HEK293 (cell line): Measurements from ENCODE around the gene FIBCD1.

Experiments used
- REPIN1 ChIP-seq: fragments of 450-650 bp; formaldehyde crosslinking; IDR thresholded peaks from 2 replicates; pipeline ENCODE4 v1.5.1; 2017; ENCODE audit warnings: missing biosample characterization, missing genetic modification characterization, low read depth
- SALL2 ChIP-seq: fragments of 450-650 bp; formaldehyde crosslinking; IDR thresholded peaks from 2 replicates; pipeline ENCODE4 v1.5.0; 2017; ENCODE audit warnings: missing biosample characterization, mild to moderate bottlenecking, missing genetic modification characterization, borderline replicate concordance
- ZNF274 ChIP-seq, 2 experiments: fragments of 200-500 bp in 1 of 2; fragments of 450-650 bp in 1 of 2; sonication (Bioruptor generic) in 1 of 2; formaldehyde crosslinking in 1 of 2; IDR thresholded peaks; 2 replicates each; pipeline versions ENCODE4 v1.5.1 to v1.6.1; 2014 to 2016; ENCODE audit warnings: borderline replicate concordance in 1 of 2, inconsistent platforms in 1 of 2, low read length in 1 of 2, missing biosample characterization in 1 of 2, missing genetic modification characterization in 1 of 2
- ZNF302 ChIP-seq: fragments of 450-650 bp; formaldehyde crosslinking; IDR thresholded peaks from 2 replicates; pipeline ENCODE4 v1.5.1; 2016; ENCODE audit warnings: missing biosample characterization, missing genetic modification characterization, low read depth
- ZNF350 ChIP-seq: fragments of 450-650 bp; formaldehyde crosslinking; IDR thresholded peaks from 2 replicates; pipeline ENCODE4 v1.5.0; 2017; ENCODE audit warnings: missing biosample characterization, mild to moderate bottlenecking, missing genetic modification characterization
- ZNF366 ChIP-seq: fragments of 450-650 bp; formaldehyde crosslinking; conservative IDR thresholded peaks from 2 replicates; pipeline ENCODE4 v1.5.1; 2016; ENCODE audit warnings: missing biosample characterization, missing genetic modification characterization
- ZNF670 ChIP-seq: fragments of 450-650 bp; formaldehyde crosslinking; IDR thresholded peaks from 2 replicates; pipeline ENCODE4 v1.5.1; 2016; ENCODE audit warnings: missing biosample characterization, missing genetic modification characterization, low read depth
- ZNF776 ChIP-seq: fragments of 450-650 bp; formaldehyde crosslinking; IDR thresholded peaks from 2 replicates; pipeline ENCODE4 v1.5.0; 2017; ENCODE audit warnings: missing biosample characterization, missing genetic modification characterization, borderline replicate concordance
- ZSCAN30 ChIP-seq: fragments of 450-650 bp; IDR thresholded peaks from 2 replicates; pipeline ENCODE4 v1.5.1; 2018; ENCODE audit warnings: missing biosample characterization, mild to moderate bottlenecking, missing genetic modification characterization, moderate library complexity
- TF ChIP-seq, protein P1 (sequence below): fragments of 450-650 bp; formaldehyde crosslinking; IDR thresholded peaks from 2 replicates; pipeline ENCODE4 v1.5.1; 2016; ENCODE audit warnings: missing biosample characterization, missing genetic modification characterization
- TF ChIP-seq, protein P2 (sequence below): fragments of 450-650 bp; formaldehyde crosslinking; IDR thresholded peaks from 2 replicates; pipeline ENCODE4 v1.5.1; 2017; ENCODE audit warnings: missing biosample characterization, mild to moderate bottlenecking, missing genetic modification characterization, moderate library complexity
- TF ChIP-seq, protein P3 (sequence below): fragments of 450-650 bp; formaldehyde crosslinking; IDR thresholded peaks from 2 replicates; pipeline ENCODE4 v1.5.1; 2016; ENCODE audit warnings: missing biosample characterization, missing genetic modification characterization, low read depth
- TF ChIP-seq, protein P4 (sequence below): fragments of 450-650 bp; formaldehyde crosslinking; IDR thresholded peaks from 2 replicates; pipeline ENCODE4 v1.5.1; 2016; ENCODE audit warnings: missing biosample characterization, missing genetic modification characterization

DNA sequence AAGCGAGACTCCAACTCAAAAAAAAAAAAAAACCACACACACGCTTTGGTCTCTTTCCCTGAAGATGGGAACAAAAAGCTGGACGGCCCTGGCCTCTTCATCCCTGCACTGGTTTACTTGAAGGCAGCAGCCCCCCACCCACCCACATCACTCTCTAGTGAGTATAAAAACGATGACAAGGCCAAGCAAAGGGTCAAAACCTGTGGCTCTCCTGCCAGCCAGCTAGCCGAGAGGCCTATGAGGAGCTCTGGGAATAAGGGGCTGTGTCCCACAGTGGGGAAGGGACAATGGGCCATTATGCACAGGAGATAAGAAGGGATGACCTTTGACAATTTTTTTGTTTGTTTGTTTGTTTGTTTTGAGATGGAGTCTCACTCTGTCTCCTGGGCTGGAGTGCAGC is 55.6 kb downstream of the FIBCD1 start:
- no peak for TF ChIP-seq ZNF366 (tag by site-specific recombination)
- TF ChIP-seq, protein P1, sequence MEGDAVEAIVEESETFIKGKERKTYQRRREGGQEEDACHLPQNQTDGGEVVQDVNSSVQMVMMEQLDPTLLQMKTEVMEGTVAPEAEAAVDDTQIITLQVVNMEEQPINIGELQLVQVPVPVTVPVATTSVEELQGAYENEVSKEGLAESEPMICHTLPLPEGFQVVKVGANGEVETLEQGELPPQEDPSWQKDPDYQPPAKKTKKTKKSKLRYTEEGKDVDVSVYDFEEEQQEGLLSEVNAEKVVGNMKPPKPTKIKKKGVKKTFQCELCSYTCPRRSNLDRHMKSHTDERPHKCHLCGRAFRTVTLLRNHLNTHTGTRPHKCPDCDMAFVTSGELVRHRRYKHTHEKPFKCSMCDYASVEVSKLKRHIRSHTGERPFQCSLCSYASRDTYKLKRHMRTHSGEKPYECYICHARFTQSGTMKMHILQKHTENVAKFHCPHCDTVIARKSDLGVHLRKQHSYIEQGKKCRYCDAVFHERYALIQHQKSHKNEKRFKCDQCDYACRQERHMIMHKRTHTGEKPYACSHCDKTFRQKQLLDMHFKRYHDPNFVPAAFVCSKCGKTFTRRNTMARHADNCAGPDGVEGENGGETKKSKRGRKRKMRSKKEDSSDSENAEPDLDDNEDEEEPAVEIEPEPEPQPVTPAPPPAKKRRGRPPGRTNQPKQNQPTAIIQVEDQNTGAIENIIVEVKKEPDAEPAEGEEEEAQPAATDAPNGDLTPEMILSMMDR (tag by site-specific recombination), result no peak
- TF ChIP-seq ZNF274 (IDR thresholded peaks at IDR 0.05; ENCODE audit: low read length), result no peak
- no peak for TF ChIP-seq ZNF274 (tag by site-specific recombination; IDR thresholded peaks at IDR 0.05; ENCODE audit: borderline replicate concordance)
- TF ChIP-seq REPIN1, result no peak
- TF ChIP-seq ZNF776 (tag by site-specific recombination), result no peak
- TF ChIP-seq, protein P2, sequence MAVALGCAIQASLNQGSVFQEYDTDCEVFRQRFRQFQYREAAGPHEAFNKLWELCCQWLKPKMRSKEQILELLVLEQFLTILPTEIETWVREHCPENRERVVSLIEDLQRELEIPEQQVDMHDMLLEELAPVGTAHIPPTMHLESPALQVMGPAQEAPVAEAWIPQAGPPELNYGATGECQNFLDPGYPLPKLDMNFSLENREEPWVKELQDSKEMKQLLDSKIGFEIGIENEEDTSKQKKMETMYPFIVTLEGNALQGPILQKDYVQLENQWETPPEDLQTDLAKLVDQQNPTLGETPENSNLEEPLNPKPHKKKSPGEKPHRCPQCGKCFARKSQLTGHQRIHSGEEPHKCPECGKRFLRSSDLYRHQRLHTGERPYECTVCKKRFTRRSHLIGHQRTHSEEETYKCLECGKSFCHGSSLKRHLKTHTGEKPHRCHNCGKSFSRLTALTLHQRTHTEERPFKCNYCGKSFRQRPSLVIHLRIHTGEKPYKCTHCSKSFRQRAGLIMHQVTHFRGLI (tag by site-specific recombination), result no peak
- TF ChIP-seq, protein P3, sequence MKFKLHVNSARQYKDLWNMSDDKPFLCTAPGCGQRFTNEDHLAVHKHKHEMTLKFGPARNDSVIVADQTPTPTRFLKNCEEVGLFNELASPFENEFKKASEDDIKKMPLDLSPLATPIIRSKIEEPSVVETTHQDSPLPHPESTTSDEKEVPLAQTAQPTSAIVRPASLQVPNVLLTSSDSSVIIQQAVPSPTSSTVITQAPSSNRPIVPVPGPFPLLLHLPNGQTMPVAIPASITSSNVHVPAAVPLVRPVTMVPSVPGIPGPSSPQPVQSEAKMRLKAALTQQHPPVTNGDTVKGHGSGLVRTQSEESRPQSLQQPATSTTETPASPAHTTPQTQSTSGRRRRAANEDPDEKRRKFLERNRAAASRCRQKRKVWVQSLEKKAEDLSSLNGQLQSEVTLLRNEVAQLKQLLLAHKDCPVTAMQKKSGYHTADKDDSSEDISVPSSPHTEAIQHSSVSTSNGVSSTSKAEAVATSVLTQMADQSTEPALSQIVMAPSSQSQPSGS (tag by site-specific recombination), result no peak
- no peak for TF ChIP-seq ZSCAN30 (tag by site-specific recombination)
- no peak for TF ChIP-seq ZNF670
- no peak for TF ChIP-seq ZNF302 (tag by site-specific recombination)
- TF ChIP-seq, protein P4, sequence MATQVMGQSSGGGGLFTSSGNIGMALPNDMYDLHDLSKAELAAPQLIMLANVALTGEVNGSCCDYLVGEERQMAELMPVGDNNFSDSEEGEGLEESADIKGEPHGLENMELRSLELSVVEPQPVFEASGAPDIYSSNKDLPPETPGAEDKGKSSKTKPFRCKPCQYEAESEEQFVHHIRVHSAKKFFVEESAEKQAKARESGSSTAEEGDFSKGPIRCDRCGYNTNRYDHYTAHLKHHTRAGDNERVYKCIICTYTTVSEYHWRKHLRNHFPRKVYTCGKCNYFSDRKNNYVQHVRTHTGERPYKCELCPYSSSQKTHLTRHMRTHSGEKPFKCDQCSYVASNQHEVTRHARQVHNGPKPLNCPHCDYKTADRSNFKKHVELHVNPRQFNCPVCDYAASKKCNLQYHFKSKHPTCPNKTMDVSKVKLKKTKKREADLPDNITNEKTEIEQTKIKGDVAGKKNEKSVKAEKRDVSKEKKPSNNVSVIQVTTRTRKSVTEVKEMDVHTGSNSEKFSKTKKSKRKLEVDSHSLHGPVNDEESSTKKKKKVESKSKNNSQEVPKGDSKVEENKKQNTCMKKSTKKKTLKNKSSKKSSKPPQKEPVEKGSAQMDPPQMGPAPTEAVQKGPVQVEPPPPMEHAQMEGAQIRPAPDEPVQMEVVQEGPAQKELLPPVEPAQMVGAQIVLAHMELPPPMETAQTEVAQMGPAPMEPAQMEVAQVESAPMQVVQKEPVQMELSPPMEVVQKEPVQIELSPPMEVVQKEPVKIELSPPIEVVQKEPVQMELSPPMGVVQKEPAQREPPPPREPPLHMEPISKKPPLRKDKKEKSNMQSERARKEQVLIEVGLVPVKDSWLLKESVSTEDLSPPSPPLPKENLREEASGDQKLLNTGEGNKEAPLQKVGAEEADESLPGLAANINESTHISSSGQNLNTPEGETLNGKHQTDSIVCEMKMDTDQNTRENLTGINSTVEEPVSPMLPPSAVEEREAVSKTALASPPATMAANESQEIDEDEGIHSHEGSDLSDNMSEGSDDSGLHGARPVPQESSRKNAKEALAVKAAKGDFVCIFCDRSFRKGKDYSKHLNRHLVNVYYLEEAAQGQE (tag by site-specific recombination), result no peak
- TF ChIP-seq ZNF350 (tag by site-specific recombination), result no peak
- TF ChIP-seq SALL2 (tag by site-specific recombination), result no peak
